HEK293 (cell line): ENCODE results near the gene COPS4.

Experiments
- OSR2 ChIP-seq: fragments of 450-650 bp; formaldehyde crosslinking; IDR thresholded peaks from 2 replicates; pipeline ENCODE4 v1.5.1; 2016; ENCODE audit warnings: missing biosample characterization, missing genetic modification characterization
- PRDM1 ChIP-seq: fragments of 450-650 bp; formaldehyde crosslinking; IDR thresholded peaks from 2 replicates; pipeline ENCODE4; 2016; ENCODE audit warnings: missing biosample characterization, missing genetic modification characterization
- RBAK ChIP-seq: fragments of 450-650 bp; formaldehyde crosslinking; IDR thresholded peaks from 2 replicates; pipeline ENCODE4 v1.5.1; 2016; ENCODE audit warnings: missing biosample characterization, missing genetic modification characterization
- SP3 ChIP-seq: fragments of 450-650 bp; formaldehyde crosslinking; IDR thresholded peaks from 2 replicates; pipeline ENCODE4 v1.5.1; 2016; ENCODE audit warnings: missing biosample characterization, missing genetic modification characterization
- SP7 ChIP-seq: fragments of 450-650 bp; formaldehyde crosslinking; IDR thresholded peaks from 2 replicates; pipeline ENCODE4 v1.5.1; 2016; ENCODE audit warnings: missing biosample characterization, missing genetic modification characterization
- YY1 ChIP-seq: fragments of 450-650 bp; formaldehyde crosslinking; IDR thresholded peaks from 2 replicates; pipeline ENCODE4 v1.5.1; 2018; ENCODE audit warnings: missing biosample characterization, missing genetic modification characterization
- ZNF23 ChIP-seq: fragments of 450-650 bp; formaldehyde crosslinking; IDR thresholded peaks from 2 replicates; pipeline ENCODE4 v1.5.1; 2016; ENCODE audit warnings: missing biosample characterization, missing genetic modification characterization, borderline replicate concordance
- ZNF354C ChIP-seq: fragments of 450-650 bp; formaldehyde crosslinking; IDR thresholded peaks from 2 replicates; pipeline ENCODE4 v1.5.1; 2016; ENCODE audit warnings: missing biosample characterization, missing genetic modification characterization, low read depth, borderline replicate concordance
- ZNF366 ChIP-seq: fragments of 450-650 bp; formaldehyde crosslinking; conservative IDR thresholded peaks from 2 replicates; pipeline ENCODE4 v1.5.1; 2016; ENCODE audit warnings: missing biosample characterization, missing genetic modification characterization
- ZNF37A ChIP-seq: fragments of 450-650 bp; IDR thresholded peaks from 2 replicates; pipeline ENCODE4 v1.5.1; 2018; ENCODE audit warnings: missing biosample characterization, missing genetic modification characterization
- ZNF391 ChIP-seq: fragments of 450-650 bp; formaldehyde crosslinking; IDR thresholded peaks from 2 replicates; pipeline ENCODE4 v1.5.1; 2016; ENCODE audit warnings: low read depth, missing biosample characterization, missing genetic modification characterization, borderline replicate concordance
- ZNF514 ChIP-seq: fragments of 450-650 bp; formaldehyde crosslinking; IDR thresholded peaks from 2 replicates; pipeline ENCODE4 v1.5.1; 2016; ENCODE audit warnings: missing biosample characterization, missing genetic modification characterization
- ZNF555 ChIP-seq: fragments of 450-650 bp; formaldehyde crosslinking; conservative IDR thresholded peaks from 2 replicates; pipeline ENCODE4 v1.5.1; 2017; ENCODE audit warnings: missing biosample characterization, mild to moderate bottlenecking, missing genetic modification characterization, inconsistent platforms
- ZNF600 ChIP-seq: fragments of 450-650 bp; formaldehyde crosslinking; IDR thresholded peaks from 2 replicates; pipeline ENCODE4 v1.5.1; 2016; ENCODE audit warnings: missing biosample characterization, missing genetic modification characterization
- ZNF624 ChIP-seq: fragments of 450-650 bp; formaldehyde crosslinking; IDR thresholded peaks from 2 replicates; pipeline ENCODE4 v1.5.1; 2017; ENCODE audit warnings: missing biosample characterization, missing genetic modification characterization
- ZNF76 ChIP-seq: fragments of 450-650 bp; formaldehyde crosslinking; IDR thresholded peaks from 2 replicates; pipeline ENCODE4; 2016; ENCODE audit warnings: low read depth, missing biosample characterization, missing genetic modification characterization, borderline replicate concordance
- ZNF768 ChIP-seq: fragments of 450-650 bp; formaldehyde crosslinking; IDR thresholded peaks from 2 replicates; pipeline ENCODE4 v1.5.1; 2018; ENCODE audit warnings: missing biosample characterization, mild to moderate bottlenecking, missing genetic modification characterization
- ZNF792 ChIP-seq: fragments of 450-650 bp; formaldehyde crosslinking; IDR thresholded peaks from 2 replicates; pipeline ENCODE4 v1.5.1; 2016; ENCODE audit warnings: missing biosample characterization, missing genetic modification characterization
- TF ChIP-seq, protein P1 (sequence below): fragments of 450-650 bp; formaldehyde crosslinking; IDR thresholded peaks from 2 replicates; pipeline ENCODE4 v1.5.1; 2016; ENCODE audit warnings: missing biosample characterization, missing genetic modification characterization
- TF ChIP-seq, protein P2 (sequence below): fragments of 450-650 bp; formaldehyde crosslinking; optimal IDR thresholded peaks from 2 replicates; pipeline ENCODE3; 2016; ENCODE audit warnings: missing biosample characterization, mild to moderate bottlenecking, missing genetic modification characterization
- TF ChIP-seq, protein P3 (sequence below): fragments of 450-650 bp; formaldehyde crosslinking; IDR thresholded peaks from 2 replicates; pipeline ENCODE4 v1.5.1; 2017; ENCODE audit warnings: missing biosample characterization, missing genetic modification characterization
- TF ChIP-seq, protein P4 (sequence below): fragments of 450-650 bp; formaldehyde crosslinking; IDR thresholded peaks from 2 replicates; pipeline ENCODE4 v1.5.1; 2016; ENCODE audit warnings: missing biosample characterization, missing genetic modification characterization, borderline replicate concordance
- TF ChIP-seq, protein P5 (sequence below): fragments of 450-650 bp; formaldehyde crosslinking; IDR thresholded peaks from 2 replicates; pipeline ENCODE4 v1.5.1; 2016; ENCODE audit warnings: missing biosample characterization, missing genetic modification characterization
- TF ChIP-seq, protein P6 (sequence below): fragments of 450-650 bp; formaldehyde crosslinking; IDR thresholded peaks from 2 replicates; pipeline ENCODE4 v1.5.1; 2017; ENCODE audit warnings: missing biosample characterization, mild to moderate bottlenecking, missing genetic modification characterization, moderate library complexity

The COPS4 gene

DNA sequence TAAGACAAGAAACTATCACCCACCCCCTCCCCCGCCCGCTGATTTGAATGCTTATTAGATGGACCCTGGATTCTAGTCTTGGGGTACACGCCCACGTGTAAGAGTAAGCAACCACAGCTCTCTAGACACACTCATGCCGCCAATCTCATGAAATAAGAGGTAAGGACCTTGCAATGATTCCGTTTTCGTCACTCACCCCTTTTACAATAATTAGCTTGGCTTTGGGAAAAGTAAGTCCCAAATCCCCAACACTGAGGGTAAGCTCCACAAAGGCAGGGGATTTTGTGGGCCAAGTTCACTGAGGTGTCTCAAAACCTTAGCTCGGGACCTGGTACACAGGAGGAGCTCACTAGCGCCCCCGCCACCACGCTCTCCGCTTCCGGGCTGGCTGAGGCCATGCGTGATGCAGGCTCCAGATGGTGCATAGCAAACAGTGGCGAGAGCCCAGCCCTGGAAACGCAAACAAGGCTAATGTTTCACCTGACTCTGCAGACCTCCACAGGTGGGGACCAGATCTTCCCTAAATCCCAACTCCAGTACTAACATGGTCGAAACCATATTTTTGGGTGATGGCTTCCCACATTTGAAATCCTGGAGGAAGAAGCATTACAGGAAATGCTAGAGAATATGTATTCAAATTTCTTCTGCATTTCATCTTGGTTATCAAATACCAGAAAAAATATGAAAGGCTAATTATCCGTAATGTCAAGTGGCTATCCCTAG is 75.4 kb downstream of the COPS4 start (continued):
- TF ChIP-seq, protein P1, sequence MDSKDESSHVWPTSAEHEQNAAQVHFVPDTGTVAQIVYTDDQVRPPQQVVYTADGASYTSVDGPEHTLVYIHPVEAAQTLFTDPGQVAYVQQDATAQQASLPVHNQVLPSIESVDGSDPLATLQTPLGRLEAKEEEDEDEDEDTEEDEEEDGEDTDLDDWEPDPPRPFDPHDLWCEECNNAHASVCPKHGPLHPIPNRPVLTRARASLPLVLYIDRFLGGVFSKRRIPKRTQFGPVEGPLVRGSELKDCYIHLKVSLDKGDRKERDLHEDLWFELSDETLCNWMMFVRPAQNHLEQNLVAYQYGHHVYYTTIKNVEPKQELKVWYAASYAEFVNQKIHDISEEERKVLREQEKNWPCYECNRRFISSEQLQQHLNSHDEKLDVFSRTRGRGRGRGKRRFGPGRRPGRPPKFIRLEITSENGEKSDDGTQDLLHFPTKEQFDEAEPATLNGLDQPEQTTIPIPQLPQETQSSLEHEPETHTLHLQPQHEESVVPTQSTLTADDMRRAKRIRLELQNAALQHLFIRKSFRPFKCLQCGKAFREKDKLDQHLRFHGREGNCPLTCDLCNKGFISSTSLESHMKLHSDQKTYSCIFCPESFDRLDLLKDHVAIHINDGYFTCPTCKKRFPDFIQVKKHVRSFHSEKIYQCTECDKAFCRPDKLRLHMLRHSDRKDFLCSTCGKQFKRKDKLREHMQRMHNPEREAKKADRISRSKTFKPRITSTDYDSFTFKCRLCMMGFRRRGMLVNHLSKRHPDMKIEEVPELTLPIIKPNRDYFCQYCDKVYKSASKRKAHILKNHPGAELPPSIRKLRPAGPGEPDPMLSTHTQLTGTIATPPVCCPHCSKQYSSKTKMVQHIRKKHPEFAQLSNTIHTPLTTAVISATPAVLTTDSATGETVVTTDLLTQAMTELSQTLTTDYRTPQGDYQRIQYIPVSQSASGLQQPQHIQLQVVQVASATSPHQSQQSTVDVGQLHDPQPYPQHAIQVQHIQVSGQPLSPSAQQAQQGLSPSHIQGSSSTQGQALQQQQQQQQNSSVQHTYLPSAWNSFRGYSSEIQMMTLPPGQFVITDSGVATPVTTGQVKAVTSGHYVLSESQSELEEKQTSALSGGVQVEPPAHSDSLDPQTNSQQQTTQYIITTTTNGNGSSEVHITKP (tag by site-specific recombination): peak; percentile 63
- no peak for TF ChIP-seq ZNF354C
- TF ChIP-seq ZNF76 (tag by site-specific recombination): no peak
- TF ChIP-seq, protein P2, sequence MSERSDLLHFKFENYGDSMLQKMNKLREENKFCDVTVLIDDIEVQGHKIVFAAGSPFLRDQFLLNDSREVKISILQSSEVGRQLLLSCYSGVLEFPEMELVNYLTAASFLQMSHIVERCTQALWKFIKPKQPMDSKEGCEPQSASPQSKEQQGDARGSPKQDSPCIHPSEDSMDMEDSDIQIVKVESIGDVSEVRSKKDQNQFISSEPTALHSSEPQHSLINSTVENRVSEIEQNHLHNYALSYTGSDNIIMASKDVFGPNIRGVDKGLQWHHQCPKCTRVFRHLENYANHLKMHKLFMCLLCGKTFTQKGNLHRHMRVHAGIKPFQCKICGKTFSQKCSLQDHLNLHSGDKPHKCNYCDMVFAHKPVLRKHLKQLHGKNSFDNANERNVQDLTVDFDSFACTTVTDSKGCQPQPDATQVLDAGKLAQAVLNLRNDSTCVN (tag by site-specific recombination): peak; percentile 26
- peak; percentile 50; the same call in 1 of the 2 replicates for TF ChIP-seq SP7 (tag by site-specific recombination)
- TF ChIP-seq ZNF37A (tag by site-specific recombination): no peak
- no peak for TF ChIP-seq ZNF514
- TF ChIP-seq, protein P3, sequence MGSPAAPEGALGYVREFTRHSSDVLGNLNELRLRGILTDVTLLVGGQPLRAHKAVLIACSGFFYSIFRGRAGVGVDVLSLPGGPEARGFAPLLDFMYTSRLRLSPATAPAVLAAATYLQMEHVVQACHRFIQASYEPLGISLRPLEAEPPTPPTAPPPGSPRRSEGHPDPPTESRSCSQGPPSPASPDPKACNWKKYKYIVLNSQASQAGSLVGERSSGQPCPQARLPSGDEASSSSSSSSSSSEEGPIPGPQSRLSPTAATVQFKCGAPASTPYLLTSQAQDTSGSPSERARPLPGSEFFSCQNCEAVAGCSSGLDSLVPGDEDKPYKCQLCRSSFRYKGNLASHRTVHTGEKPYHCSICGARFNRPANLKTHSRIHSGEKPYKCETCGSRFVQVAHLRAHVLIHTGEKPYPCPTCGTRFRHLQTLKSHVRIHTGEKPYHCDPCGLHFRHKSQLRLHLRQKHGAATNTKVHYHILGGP (tag by site-specific recombination): no peak
- TF ChIP-seq, protein P4, sequence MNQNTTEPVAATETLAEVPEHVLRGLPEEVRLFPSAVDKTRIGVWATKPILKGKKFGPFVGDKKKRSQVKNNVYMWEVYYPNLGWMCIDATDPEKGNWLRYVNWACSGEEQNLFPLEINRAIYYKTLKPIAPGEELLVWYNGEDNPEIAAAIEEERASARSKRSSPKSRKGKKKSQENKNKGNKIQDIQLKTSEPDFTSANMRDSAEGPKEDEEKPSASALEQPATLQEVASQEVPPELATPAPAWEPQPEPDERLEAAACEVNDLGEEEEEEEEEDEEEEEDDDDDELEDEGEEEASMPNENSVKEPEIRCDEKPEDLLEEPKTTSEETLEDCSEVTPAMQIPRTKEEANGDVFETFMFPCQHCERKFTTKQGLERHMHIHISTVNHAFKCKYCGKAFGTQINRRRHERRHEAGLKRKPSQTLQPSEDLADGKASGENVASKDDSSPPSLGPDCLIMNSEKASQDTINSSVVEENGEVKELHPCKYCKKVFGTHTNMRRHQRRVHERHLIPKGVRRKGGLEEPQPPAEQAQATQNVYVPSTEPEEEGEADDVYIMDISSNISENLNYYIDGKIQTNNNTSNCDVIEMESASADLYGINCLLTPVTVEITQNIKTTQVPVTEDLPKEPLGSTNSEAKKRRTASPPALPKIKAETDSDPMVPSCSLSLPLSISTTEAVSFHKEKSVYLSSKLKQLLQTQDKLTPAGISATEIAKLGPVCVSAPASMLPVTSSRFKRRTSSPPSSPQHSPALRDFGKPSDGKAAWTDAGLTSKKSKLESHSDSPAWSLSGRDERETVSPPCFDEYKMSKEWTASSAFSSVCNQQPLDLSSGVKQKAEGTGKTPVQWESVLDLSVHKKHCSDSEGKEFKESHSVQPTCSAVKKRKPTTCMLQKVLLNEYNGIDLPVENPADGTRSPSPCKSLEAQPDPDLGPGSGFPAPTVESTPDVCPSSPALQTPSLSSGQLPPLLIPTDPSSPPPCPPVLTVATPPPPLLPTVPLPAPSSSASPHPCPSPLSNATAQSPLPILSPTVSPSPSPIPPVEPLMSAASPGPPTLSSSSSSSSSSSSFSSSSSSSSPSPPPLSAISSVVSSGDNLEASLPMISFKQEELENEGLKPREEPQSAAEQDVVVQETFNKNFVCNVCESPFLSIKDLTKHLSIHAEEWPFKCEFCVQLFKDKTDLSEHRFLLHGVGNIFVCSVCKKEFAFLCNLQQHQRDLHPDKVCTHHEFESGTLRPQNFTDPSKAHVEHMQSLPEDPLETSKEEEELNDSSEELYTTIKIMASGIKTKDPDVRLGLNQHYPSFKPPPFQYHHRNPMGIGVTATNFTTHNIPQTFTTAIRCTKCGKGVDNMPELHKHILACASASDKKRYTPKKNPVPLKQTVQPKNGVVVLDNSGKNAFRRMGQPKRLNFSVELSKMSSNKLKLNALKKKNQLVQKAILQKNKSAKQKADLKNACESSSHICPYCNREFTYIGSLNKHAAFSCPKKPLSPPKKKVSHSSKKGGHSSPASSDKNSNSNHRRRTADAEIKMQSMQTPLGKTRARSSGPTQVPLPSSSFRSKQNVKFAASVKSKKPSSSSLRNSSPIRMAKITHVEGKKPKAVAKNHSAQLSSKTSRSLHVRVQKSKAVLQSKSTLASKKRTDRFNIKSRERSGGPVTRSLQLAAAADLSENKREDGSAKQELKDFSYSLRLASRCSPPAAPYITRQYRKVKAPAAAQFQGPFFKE (tag by site-specific recombination): no peak
- TF ChIP-seq ZNF624 (tag by site-specific recombination): no peak
- TF ChIP-seq SP3 (tag by site-specific recombination): peak; percentile 36; the same call in 1 of the 2 replicates
- no peak for TF ChIP-seq ZNF792 (tag by site-specific recombination)
- 0 out of 2 replicates have a peak, but pooled peaks have one; percentile 22 for TF ChIP-seq ZNF366 (tag by site-specific recombination)
- TF ChIP-seq, protein P5, sequence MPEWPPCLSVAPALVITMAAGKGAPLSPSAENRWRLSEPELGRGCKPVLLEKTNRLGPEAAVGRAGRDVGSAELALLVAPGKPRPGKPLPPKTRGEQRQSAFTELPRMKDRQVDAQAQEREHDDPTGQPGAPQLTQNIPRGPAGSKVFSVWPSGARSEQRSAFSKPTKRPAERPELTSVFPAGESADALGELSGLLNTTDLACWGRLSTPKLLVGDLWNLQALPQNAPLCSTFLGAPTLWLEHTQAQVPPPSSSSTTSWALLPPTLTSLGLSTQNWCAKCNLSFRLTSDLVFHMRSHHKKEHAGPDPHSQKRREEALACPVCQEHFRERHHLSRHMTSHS (tag by site-specific recombination): no peak
- no peak for TF ChIP-seq RBAK
- TF ChIP-seq, protein P6, sequence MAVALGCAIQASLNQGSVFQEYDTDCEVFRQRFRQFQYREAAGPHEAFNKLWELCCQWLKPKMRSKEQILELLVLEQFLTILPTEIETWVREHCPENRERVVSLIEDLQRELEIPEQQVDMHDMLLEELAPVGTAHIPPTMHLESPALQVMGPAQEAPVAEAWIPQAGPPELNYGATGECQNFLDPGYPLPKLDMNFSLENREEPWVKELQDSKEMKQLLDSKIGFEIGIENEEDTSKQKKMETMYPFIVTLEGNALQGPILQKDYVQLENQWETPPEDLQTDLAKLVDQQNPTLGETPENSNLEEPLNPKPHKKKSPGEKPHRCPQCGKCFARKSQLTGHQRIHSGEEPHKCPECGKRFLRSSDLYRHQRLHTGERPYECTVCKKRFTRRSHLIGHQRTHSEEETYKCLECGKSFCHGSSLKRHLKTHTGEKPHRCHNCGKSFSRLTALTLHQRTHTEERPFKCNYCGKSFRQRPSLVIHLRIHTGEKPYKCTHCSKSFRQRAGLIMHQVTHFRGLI (tag by site-specific recombination): no peak
- TF ChIP-seq ZNF768 (tag by site-specific recombination): no peak
- TF ChIP-seq ZNF23: no peak
- 0 out of 2 replicates have a peak, but pooled peaks have one; percentile 8 for TF ChIP-seq OSR2 (tag by site-specific recombination)
- TF ChIP-seq PRDM1: no peak
- no peak for TF ChIP-seq YY1 (tag by site-specific recombination)
- peak; percentile 64; the same call in 1 of the 2 replicates for TF ChIP-seq ZNF600 (tag by site-specific recombination)
- TF ChIP-seq ZNF555: no peak
- no peak for TF ChIP-seq ZNF391 (tag by site-specific recombination)
